Fibroblast of villous mesenchyme (primary cell): ENCODE results near the gene EPB41L4B. TPM values are rescaled to one million over a fixed set of nuclear protein-coding genes. Genes with fewer than 3 reads are reported as not detected.

Experiments
- DNase-seq: peaks from one replicate; pipeline ENCODE4 v3.0.0-alpha.2; 2010; ENCODE audit warnings: low read depth
- H3K4me3 ChIP-seq: 2 replicates; pipeline ENCODE4 v1.5.1; 2011; ENCODE audit warnings: low read depth, mild to moderate bottlenecking, low read length
- CTCF ChIP-seq: IDR thresholded peaks from 2 replicates; pipeline ENCODE4 v1.5.1; 2012; ENCODE audit warnings: low read depth, mild to moderate bottlenecking, low read length; ENCODE audit not compliant: insufficient read depth
- total RNA-seq: library from RNA; depleted of rRNA; stranded (reverse); fragments of >200 nt; gene quantifications from 2 replicates; pipeline ENCODE4 v1.2.3, GENCODE V29; 2012

Gene EPB41L4B
- total RNA-seq, 1 donor, result under 0.01 TPM

- no peak overlapping the region for H3K4me3 ChIP-seq
- peak; percentile 33 for TF ChIP-seq CTCF
- DNase-seq, result no peak
Measured at GRCh38 chr9:109192732-109193361, 128.0 kb downstream of the EPB41L4B start.

GRCh38 chr9:109191746-109192145, 129.1 kb downstream of the EPB41L4B start:
- no peak for DNase-seq
- H3K4me3 ChIP-seq, result no peak overlapping the region
- no peak for TF ChIP-seq CTCF

GRCh38 chr9:109190151-109190550, 130.7 kb downstream of the EPB41L4B start:
- TF ChIP-seq CTCF, result no peak
- no peak overlapping the region for H3K4me3 ChIP-seq
- DNase-seq, result no peak

- DNase-seq, result no peak
- TF ChIP-seq CTCF, result no peak
- no peak overlapping the region for H3K4me3 ChIP-seq
Measured at GRCh38 chr9:109186857-109187520, 133.9 kb downstream of the EPB41L4B start.

- no peak overlapping the region for H3K4me3 ChIP-seq
- TF ChIP-seq CTCF, result peak; percentile 57
- DNase-seq, result peak; percentile 25
Measured at GRCh38 chr9:109182940-109183798, 137.7 kb downstream of the EPB41L4B start.

GRCh38 chr9:109182550-109182939, 138.3 kb downstream of the EPB41L4B start:
- no peak overlapping the region for H3K4me3 ChIP-seq
- no peak for DNase-seq
- no peak for TF ChIP-seq CTCF
